Chondrocyte (in vitro differentiated cells): Measurements from ENCODE around the gene PCED1B. TPM values are rescaled to one million over a fixed set of nuclear protein-coding genes. Genes with fewer than 3 reads are reported as not detected.

Experiments used
- DNase-seq: peaks from one replicate; pipeline ENCODE4 v3.0.0; 2021; ENCODE audit warnings: mixed read lengths, low spot score
- H3K27ac Mint-ChIP-seq: one replicate; pipeline ENCODE4 v1.8.0; 2021; ENCODE audit warnings: mild to moderate bottlenecking, moderate library complexity, mixed read lengths; ENCODE audit not compliant: unreplicated experiment
- H3K27me3 Mint-ChIP-seq: 2 replicates; pipeline ENCODE4 v1.8.0; 2021; ENCODE audit warnings: low read depth, mixed read lengths
- H3K36me3 Mint-ChIP-seq: 2 replicates; pipeline ENCODE4 v1.8.0; 2021; ENCODE audit warnings: low read depth, mixed read lengths
- H3K4me1 Mint-ChIP-seq: 2 replicates; pipeline ENCODE4 v1.8.0; 2021; ENCODE audit warnings: low read depth, mild to moderate bottlenecking, mixed read lengths
- H3K4me3 Mint-ChIP-seq: one replicate; pipeline ENCODE4 v1.8.0; 2021; ENCODE audit warnings: mild to moderate bottlenecking, moderate library complexity, mixed read lengths; ENCODE audit not compliant: unreplicated experiment
- H3K9me3 Mint-ChIP-seq: 2 replicates; pipeline ENCODE4 v1.8.0; 2021; ENCODE audit warnings: low read depth, mixed read lengths
- CTCF ChIP-seq: fragments of 200-600 bp; sonication (generic); IDR thresholded peaks from 2 replicates; pipeline ENCODE4 v1.5.0; 2021; ENCODE audit warnings: antibody characterized with exemption, mild to moderate bottlenecking, moderate library complexity
- total RNA-seq: library from RNA; stranded (reverse); gene quantifications from 3 replicates; pipeline ENCODE4 v1.2.1, GENCODE V29; 2021

Gene PCED1B
- total RNA-seq, 1 donor from 2014 or later: 2.3 TPM

- Mint-ChIP-seq H3K27me3 (no peaks in the 10 kb centered on the region), H3K36me3 (peaks cover 2% of the 10 kb centered on the region), H3K27ac (peak overlapping the region; percentile 95), H3K4me1 (peaks cover 83% of the 10 kb centered on the region), H3K9me3 (peaks cover 12% of the 10 kb centered on the region), H3K4me3 (no peak overlapping the region)
- DNase-seq: no peak
- TF ChIP-seq CTCF: no peak
These were observed 193.2 kb downstream of the PCED1B start for GRCh38 chr12:47272412-47273190.

- DNase-seq: no peak
- Mint-ChIP-seq H3K27ac (peak overlapping the region; percentile 95), H3K4me1 (peaks cover 87% of the 10 kb centered on the region), H3K4me3 (no peak overlapping the region), H3K36me3 (peaks cover 2% of the 10 kb centered on the region), H3K27me3 (no peaks in the 10 kb centered on the region), H3K9me3 (peaks cover 12% of the 10 kb centered on the region)
- TF ChIP-seq CTCF: no peak
These were observed 193.8 kb downstream of the PCED1B start for GRCh38 chr12:47273191-47273626.

- Mint-ChIP-seq H3K9me3 (peaks cover 6% of the 10 kb centered on the region), H3K27me3 (no peaks in the 10 kb centered on the region), H3K4me1 (peaks cover 81% of the 10 kb centered on the region), H3K27ac (peak overlapping the region; percentile 75), H3K4me3 (no peak overlapping the region), H3K36me3 (no peaks in the 10 kb centered on the region)
- TF ChIP-seq CTCF: no peak
- no peak for DNase-seq
These were observed 195.3 kb downstream of the PCED1B start for GRCh38 chr12:47274760-47275159.

- Mint-ChIP-seq H3K27me3 (no peaks in the 10 kb centered on the region), H3K27ac (no peak overlapping the region), H3K36me3 (no peaks in the 10 kb centered on the region), H3K4me3 (no peak overlapping the region), H3K4me1 (peaks cover 69% of the 10 kb centered on the region), H3K9me3 (peaks cover 6% of the 10 kb centered on the region)
- TF ChIP-seq CTCF: no peak
- no peak for DNase-seq
These were observed 196.8 kb downstream of the PCED1B start for GRCh38 chr12:47276253-47276620.

- no peaks in the 10 kb centered on the region for H3K27me3 Mint-ChIP-seq
- no peaks in the 10 kb centered on the region for H3K36me3 Mint-ChIP-seq
- peaks cover 6% of the 10 kb centered on the region for H3K9me3 Mint-ChIP-seq
- H3K4me3 Mint-ChIP-seq: no peak overlapping the region
- H3K27ac Mint-ChIP-seq: peak overlapping the region; percentile 37
- H3K4me1 Mint-ChIP-seq: peaks cover 67% of the 10 kb centered on the region
- no peak for TF ChIP-seq CTCF
- DNase-seq: no peak
These were observed 197.3 kb downstream of the PCED1B start for GRCh38 chr12:47276621-47277309.
